Hematopoietic multipotent progenitor cell treated with erythropoietin and hydrocortisone succinate and interleukin-3 and kit ligand, for 17 days (in vitro differentiated cells): ENCODE measurements around the gene CCDC200.
"Not testable (repeated sequence)": the region's sequence is repeated elsewhere in the genome, so short reads cannot be mapped to it uniquely, and the experiment has no call there.

ENCODE experiments used
- DNase-seq: peaks from one replicate; pipeline ENCODE4 v3.0.0-alpha.2; 2015; ENCODE audit warnings: low spot score

CCDC200 gene

DNA sequence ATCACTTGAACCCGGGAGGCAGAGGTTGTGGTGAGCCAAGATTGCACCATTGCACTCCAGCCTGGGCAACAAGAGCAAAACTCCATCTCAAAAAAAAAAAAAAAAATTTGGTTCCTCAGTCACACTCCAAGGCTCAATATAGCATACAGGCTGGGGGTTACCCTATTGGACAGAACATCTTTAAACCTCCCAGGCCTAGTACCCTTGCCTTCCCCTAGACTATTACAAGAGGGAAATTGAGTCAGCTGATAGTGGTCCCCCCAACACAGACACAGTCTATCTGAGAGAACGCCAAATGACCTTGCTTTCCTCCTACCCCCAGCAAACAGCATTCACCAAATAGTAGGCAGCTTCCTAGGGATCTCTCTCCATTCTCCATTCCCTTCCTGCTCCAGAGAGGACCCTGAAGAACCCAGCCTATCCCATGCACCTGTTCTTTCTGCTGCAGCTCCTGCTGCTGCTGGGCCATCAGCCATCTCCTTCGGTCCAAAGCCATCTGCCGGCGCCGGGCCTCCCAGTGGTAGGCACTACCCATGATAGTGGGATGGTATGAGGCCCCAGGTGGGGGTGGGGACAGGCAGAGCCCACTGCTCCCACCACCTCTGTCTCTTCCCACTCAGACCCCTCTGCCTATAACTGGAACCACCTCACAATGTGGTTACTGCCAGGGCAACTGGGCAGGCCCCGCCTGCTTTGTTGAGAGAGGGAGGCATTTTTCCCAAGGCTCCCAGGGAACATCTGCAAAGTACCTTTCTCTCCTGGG, at the start of gene CCDC200:
TSS of gene CCDC200 (minus strand) at position 604 of the 763 bp plus-strand sequence. CDS start at position 535, 69 bp downstream.
- not testable (repeated sequence) for DNase-seq

DNA sequence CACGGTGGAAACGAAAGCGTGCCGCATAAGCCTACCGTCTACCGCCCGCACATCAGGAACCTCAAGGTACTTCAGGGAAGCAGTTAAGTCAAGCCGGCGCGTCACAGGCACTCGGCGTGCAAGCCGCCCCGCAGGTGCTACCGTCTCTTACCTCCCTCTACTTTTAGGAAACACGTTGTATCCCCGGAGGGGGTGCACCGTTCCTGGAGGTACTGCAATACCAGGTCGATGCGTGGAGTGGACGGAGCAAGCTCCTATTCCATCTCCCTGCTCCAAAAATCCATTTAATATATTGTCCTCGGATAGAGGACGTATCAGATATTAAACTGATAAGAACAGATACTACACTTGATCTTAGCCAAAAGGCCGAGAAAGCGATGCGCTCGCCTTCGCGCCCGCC, 44.5 kb upstream of the CCDC200 start:
- DNase-seq: not testable (repeated sequence)

DNA sequence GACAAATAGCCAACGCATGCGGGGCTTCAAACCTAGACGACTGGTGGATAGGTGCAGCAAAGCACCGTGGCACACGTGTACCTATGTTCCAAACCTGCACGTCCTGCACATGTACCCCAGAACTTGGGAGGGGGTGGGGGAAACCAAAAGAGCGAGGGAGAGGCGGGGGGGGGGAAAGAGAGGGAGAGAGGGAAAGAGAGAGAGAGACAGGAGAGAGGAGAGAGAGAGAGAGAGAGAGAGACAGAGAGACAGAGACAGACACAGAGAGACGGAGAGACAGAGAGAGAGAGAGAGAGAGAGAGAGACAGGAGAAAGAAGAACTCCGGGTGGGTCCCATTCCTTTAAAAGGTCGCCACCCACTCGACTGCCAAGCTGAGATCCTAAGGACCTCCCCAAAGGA, 44.1 kb upstream of the CCDC200 start:
- DNase-seq: not testable (repeated sequence)

DNA sequence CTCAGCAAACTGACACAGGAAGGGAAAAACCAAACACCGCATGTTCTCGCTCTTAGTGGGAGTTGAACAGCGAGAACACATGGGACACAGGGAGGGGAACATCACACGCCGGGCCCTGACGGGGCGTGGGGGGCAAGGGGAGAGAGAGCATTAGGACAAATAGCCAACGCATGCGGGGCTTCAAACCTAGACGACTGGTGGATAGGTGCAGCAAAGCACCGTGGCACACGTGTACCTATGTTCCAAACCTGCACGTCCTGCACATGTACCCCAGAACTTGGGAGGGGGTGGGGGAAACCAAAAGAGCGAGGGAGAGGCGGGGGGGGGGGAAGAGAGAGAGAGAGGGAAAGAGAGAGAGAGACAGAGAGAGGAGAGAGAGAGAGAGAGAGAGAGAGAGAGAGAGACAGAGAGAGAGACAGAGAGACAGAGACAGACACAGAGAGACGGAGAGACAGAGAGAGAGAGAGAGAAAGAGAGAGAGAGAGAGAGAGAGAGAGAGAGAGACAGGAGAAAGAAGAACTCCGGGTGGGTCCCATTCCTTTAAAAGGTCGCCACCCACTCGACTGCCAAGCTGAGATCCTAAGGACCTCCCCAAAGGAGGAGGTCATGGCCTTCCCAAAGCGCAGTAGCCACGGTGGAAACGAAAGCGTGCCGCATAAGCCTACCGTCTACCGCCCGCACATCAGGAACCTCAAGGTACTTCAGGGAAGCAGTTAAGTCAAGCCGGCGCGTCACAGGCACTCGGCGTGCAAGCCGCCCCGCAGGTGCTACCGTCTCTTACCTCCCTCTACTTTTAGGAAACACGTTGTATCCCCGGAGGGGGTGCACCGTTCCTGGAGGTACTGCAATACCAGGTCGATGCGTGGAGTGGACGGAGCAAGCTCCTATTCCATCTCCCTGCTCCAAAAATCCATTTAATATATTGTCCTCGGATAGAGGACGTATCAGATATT, 42.4 kb upstream of the CCDC200 start:
- not testable (repeated sequence) for DNase-seq

DNA sequence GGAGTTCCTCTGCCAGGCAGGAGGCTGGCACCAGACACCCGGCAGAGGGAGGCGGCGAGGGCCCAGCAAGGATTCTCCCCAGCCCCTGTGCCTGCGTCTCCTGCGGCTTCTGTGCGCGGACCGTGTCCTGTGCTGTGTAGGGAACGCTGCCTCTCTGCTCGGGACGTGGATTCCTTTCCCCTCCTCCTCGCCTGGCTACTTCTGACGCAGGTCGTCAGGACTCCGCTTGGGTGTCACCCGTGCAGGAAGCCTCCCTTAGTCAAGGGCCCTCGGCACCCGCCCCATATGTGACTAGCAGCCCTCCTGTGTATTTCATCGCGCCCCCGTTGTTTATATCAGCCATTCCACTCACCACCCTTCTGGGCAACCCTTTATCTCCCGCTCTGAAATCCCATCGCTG, 18.0 kb upstream of the CCDC200 start:
- DNase-seq: not testable (repeated sequence)

DNA sequence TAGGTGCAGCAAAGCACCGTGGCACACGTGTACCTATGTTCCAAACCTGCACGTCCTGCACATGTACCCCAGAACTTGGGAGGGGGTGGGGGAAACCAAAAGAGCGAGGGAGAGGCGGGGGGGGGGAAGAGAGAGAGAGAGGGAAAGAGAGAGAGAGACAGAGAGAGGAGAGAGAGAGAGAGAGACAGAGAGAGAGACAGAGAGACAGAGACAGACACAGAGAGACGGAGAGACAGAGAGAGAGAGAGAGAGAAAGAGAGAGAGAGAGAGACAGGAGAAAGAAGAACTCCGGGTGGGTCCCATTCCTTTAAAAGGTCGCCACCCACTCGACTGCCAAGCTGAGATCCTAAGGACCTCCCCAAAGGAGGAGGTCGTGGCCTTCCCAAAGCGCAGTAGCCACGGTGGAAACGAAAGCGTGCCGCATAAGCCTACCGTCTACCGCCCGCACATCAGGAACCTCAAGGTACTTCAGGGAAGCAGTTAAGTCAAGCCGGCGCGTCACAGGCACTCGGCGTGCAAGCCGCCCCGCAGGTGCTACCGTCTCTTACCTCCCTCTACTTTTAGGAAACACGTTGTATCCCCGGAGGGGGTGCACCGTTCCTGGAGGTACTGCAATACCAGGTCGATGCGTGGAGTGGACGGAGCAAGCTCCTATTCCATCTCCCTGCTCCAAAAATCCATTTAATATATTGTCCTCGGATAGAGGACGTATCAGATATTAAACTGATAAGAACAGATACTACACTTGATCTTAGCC, 12.4 kb upstream of the CCDC200 start:
- not testable (repeated sequence) for DNase-seq

DNA sequence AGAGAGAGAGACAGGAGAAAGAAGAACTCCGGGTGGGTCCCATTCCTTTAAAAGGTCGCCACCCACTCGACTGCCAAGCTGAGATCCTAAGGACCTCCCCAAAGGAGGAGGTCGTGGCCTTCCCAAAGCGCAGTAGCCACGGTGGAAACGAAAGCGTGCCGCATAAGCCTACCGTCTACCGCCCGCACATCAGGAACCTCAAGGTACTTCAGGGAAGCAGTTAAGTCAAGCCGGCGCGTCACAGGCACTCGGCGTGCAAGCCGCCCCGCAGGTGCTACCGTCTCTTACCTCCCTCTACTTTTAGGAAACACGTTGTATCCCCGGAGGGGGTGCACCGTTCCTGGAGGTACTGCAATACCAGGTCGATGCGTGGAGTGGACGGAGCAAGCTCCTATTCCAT, 11.2 kb upstream of the CCDC200 start:
- not testable (repeated sequence) for DNase-seq

DNA sequence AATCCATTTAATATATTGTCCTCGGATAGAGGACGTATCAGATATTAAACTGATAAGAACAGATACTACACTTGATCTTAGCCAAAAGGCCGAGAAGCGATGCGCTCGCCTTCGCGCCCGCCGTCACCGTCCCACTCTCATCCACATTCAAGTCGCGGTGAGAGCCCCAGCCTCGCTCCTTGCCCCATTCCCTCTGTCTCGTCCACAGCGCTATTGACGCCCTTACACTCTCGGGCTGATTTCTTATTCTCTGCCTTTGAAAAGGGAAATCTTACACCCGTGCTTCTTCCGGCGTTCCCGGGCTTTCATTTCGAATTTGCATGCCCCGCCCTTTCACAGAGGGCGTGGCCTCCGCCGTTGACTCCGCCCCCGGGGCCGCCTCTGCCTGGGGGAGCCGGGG, 5.5 kb upstream of the CCDC200 start, which contains the start of gene RNU2-1:
TSS of gene RNU2-1 (minus strand) at position 101 of the 400 bp plus-strand sequence.
- not testable (repeated sequence) for DNase-seq

DNA sequence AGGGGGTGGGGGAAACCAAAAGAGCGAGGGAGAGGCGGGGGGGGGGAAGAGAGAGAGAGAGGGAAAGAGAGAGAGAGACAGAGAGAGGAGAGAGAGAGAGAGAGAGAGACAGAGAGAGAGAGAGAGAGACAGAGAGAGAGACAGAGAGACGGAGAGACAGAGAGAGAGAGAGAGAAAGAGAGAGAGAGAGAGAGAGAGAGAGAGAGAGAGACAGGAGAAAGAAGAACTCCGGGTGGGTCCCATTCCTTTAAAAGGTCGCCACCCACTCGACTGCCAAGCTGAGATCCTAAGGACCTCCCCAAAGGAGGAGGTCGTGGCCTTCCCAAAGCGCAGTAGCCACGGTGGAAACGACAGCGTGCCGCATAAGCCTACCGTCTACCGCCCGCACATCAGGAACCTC, 4.8 kb upstream of the CCDC200 start:
- not testable (repeated sequence) for DNase-seq

DNA sequence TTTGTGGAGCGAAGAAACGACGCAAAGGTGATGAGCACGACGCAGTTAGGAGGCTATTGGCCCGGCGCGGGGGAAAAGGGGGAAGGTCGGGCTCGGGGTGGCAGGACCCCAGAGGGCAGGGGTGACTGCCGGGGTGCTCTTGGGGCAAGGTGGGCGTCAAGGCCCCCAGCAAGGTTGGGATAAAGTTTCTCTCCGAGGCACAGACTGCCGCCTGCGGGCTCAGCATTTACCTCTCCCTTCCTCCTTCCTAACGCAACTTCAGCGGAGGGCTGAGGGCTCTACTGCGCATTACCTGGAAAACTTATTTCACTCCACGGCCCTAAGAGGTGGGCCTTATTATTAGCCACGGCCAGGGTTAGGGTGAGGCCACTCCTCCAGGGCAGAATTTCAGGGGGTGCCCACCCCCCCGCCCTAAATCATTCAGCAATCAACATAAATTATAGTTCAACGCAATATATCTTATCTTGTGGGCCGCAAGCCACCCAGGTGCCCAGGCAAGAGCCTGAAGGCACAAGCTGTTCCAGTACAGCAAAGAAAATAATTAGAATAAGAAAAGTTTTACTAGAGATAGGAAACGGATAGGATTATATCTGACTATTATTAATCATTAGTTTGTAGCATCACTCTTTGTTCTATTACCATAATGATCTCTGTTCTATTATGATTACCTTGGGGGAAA, 3.7 kb upstream of the CCDC200 start:
- peak; percentile 6 for DNase-seq

DNA sequence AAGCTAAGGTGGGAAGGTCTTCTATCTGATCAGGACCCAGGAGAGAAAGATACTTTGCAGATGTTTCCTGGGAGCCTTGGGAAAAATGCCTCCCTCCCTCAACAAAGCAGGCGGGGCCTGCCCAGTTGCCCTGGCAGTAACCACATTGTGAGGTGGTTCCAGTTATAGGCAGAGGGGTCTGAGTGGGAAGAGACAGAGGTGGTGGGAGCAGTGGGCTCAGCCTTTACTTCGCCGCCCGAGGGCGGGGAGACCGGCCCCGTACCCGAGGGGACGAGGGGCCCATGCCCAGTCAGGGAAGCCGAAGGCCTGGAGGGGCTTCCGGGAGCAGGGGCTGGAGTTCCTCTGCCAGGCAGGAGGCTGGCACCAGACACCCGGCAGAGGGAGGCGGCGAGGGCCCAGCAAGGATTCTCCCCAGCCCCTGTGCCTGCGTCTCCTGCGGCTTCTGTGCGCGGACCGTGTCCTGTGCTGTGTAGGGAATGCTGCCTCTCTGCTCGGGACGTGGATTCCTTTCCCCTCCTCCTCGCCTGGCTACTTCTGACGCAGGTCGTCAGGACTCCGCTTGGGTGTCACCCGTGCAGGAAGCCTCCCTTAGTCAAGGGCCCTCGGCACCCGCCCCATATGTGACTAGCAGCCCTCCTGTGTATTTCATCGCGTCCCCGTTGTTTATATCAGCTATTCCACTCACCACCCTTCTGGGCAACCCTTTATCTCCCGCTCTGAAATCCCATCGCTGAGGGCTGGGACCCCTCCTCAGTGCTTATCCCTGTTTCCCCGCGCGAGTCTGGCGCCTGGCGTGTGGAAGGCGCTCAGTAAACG, 3.0 kb upstream of the CCDC200 start:
- DNase-seq: peak; percentile 1

DNA sequence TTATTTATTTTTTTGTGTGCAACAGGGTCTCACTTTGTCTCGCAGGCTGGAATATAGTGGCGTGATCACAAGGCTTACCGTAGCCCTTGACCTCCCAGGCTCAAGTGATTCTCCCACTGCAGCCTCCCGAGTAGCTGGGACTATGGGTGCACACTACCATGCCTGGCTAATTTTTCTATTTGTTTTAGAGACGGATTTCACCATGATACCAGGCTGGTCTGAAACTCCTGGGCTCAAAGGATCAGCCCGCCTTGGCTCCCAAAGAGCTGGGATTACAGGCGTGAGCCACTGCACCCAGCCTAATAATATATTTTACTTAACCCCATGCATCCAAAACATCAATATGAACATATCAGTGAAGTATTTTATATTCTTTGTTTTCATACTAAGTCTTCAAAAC, 2.0 kb downstream of the CCDC200 start:
- no peak for DNase-seq

DNA sequence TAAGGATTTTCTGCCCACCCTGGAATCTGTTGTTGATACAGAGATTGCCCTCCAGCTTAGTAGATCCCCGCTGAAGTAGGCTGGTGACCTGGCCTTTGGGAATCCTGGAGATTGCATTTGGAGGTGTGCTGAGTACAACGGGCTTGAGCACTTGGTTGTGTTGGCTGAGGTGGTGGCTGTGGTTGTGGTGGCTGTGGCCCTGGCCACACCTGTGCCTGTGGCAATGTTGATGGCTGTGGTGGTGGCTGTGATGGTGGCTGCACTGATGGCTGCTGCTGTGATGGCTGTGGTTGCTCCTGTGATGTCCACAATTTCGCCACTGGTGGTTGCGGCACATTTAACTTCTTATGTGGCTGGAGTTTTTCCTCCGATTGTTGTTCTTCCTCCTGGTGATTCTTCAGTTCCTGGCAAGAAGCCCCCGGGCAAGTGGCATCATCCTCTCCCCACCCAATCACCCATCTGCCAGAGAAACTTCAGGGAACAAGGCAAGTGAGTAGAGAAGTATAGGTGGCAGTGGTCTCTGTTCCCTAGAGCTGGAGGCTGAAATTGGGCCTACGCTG, 4.2 kb downstream of the CCDC200 start:
- DNase-seq: no peak

DNA sequence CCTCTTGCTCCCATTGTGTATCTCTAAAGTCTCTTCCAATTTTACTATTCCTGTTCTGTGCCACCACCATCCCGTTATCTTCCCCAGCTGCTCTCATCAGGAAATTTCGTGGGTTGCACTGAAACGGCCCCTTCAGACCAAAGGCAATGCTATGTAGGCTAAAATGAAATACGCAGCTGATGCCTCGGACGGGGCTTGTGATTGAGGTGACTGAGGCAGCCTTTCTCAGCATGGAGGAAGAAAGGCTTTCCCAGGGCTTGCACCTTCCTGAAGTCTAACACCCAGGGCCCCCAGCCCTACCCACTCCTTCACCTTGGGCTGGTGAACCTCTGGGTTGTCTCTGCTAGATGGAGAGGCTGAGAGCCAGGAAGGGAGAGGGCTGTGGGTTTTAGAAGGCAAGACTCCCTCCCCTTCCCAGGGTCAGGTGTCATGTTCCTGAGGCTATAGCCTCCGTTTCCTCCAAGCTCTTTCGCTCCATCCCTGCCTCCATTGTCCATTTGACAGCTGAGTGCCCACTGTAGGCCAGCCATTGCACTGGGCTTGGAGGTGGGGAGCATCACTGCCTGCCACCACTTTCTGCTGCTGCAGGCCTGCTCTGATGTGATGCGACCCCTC, 7.8 kb downstream of the CCDC200 start:
- DNase-seq: no peak

DNA sequence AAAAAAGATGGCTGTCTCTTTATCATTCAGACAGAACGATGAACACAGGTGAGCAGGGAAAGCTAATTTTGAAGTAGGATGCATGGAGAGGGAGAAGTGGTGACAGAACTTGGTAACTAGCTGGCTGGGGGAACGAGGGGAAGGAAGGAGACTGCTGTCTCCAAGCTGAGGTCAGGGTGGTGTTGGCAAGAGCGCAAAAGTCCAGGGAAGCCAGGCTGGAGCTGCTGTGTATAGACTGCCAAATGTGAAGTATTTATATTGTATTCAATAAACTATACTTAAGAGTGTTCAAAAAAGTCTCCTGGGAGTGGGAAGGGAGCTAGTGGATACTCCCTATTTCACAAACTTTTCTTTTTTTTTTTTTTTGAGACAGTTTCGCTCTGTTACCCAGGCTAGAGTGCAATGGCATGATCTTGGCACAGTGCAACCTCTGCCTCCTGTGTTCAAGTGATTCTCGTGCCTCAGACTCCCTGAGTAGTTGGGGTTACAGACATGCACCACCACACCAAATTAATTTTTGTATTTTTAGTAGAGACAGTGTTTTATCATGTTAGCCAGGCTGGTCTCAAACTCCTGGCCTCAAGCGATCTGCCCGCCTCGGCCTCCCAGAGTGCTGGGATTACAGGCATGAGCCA, 8.6 kb downstream of the CCDC200 start:
- no peak for DNase-seq

DNA sequence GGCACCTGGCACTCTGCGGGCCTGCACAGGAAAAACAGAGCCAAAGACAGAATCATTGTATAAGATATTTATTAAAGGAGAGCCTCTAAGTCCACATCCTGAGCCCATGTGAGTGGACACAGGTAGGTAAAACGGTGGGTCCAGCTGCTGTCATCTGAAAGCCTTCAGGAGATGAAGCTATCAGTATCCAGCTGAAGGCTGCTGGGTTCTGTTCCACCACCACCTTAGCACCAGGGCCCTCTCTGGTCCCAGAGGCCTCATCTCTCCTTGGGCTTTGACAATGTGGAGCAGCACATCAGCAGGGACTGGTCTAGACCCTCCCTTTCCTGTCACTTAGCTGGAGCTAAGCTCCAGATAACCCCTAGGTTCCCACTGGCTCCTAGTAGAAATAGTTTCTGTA, 9.4 kb downstream of the CCDC200 start:
- no peak for DNase-seq

DNA sequence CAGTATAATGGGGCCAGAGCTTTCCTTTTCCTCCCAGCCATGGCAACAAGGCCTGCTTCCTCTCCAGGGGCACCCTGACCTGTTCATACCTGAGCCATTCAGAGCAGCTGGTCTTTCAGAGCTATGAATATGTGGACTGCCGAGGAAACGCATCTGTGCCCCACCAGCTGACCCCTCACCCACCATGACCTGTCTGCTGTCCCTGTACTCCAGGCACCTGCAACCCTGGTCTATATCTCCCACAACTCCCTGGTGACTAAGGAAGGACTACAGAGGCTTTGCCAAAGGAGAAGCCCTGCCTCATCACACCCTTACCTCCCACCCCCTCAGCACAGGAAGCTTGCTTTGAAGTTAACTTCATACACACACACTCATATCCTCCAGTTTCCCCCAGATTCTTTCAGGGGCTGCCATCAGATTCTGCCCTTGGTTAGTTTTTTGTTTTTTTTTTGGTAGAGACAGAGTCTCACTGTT, 10.8 kb downstream of the CCDC200 start:
- no peak for DNase-seq

DNA sequence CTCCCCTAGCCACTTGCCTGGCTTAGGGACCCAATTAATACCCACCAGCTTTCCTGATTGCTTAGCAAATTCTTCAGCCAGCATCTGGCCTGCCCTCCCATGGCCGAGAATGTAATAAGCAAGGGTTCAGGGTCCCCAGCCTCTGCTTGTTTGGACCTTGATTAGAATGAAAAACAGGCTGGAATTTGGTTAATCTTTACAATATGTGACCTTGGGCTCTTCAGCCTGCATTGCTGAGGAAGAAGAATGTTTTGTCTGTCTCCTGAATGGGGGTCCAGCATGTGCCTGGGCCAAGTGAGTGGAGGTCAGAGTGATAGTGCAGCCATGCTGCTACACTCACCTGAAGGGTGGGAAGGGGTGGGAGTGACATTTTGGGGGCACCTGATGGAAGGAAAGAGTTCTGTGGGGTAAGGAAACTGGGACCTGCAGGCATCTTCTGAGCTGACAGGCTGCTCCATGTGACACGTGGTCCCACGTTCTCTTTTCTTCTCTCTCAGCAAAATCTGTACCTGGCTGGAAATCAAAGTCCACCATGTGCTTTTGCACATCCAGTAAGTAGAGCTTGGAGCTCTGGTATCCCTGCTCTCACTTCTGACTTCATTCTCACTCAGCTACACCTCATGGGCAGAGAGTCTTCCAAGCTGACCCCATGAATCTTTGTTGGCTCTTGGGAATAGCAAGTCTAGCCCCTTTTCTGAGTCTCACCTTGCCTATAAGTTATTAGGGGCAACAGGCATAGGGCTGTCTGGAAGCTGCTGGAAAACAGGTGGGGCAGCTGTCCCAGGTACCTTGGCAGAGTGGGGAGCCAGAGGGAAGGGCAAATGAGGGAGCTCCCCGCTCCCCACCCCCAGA, 11.4 kb downstream of the CCDC200 start:
- no peak for DNase-seq
